ENCODE measurements around the gene ZNF438. TPM values are rescaled to one million over a fixed set of nuclear protein-coding genes. Genes with fewer than 3 reads are reported as not detected.

The ZNF438 gene
- total and polyA plus RNA-seq, 7 donors, result 12.3 to 27.9 (median 20.7) TPM

- no peaks in the 10 kb centered on the region for H3K36me3 ChIP-seq (ENCODE audit: insufficient read depth in 1 of 2, low read depth in 1 of 2)
- peaks cover 20% of the 10 kb centered on the region for H3K4me1 ChIP-seq
- TF ChIP-seq CTCF (IDR thresholded peaks at IDR 0.05), result no peak
- no peak for DNase-seq
- intact Hi-C loops (cut with DNase I), result no loop called here
- no peaks in the 10 kb centered on the region for H3K27me3 ChIP-seq (ENCODE audit: insufficient read depth in 3 of 3, low read length in 2 of 3)
- WGBS, 3 donors, result 64 to 82% (median 64%) methylated on average over 3 of the region's 3 CpGs
- H3K9me3 ChIP-seq, result peaks cover 1% of the 10 kb centered on the region
- no peak overlapping the region for H3K4me3 ChIP-seq
- peak overlapping the region; percentile 12 for H3K27ac ChIP-seq
- no peak for ATAC-seq
These were observed 31.4 kb downstream of the ZNF438 start for GRCh38 chr10:31000071-31000782.

GRCh38 chr10:30999070-30999712, 32.5 kb downstream of the ZNF438 start:
- peak; percentile 87 to 97 (median 94) for ATAC-seq
- TF ChIP-seq CTCF (IDR thresholded peaks at IDR 0.05), result no peak
- peak overlapping the region; percentile 52 for H3K4me3 ChIP-seq
- peaks cover 10% of the 10 kb centered on the region for H3K4me1 ChIP-seq
- 67 to 85% (median 80%) methylated on average over 3 of the region's 3 CpGs for WGBS, 3 donors
- H3K36me3 ChIP-seq (ENCODE audit: insufficient read depth in 1 of 2, low read depth in 1 of 2), result peaks cover 0 to 4% of the 10 kb centered on the region in 2 donors
- DNase-seq, result peak in 1 of 2 donors; percentile 48
- intact Hi-C loops (cut with DNase I), result no loop called here
- H3K27me3 ChIP-seq (ENCODE audit: insufficient read depth in 3 of 3, low read length in 2 of 3), result no peaks in the 10 kb centered on the region
- H3K9me3 ChIP-seq, result peaks cover 9% of the 10 kb centered on the region
- peak overlapping the region; percentile 12 for H3K27ac ChIP-seq

DNA sequence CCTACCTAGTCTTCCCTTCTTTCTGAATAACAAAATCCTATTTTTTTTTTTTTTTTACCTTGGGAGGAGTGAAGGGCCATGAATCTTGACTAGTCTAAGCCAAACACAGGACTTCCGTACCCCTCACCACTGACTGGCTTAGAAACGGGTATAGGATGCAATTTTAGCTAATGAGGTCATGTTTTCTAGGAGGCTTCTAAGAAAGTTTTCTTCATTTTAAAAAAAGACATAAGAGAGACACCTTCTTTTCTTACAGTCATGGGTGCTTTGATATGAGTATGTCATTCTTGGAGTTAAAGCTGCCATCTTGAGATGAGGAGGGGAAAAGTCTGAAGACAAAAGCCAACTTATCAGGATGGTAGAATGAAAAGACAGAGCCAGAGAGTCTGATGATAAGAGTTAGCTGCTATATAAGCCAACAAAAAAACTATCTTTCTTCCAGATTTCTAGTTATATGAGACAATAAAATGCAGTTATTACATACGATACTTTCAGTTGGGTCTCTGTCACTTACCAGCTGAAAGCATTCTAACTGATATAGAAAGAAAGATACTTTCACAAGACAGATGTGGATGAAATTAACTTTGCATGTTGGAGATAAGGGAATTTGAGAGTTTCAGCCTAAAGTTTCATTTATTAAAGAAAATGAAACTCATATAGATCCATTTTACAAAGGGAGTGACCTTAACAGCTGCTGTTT, 34.0 kb downstream of the ZNF438 start:
- DNase-seq (no peak), ATAC-seq (no peak)
- Histone ChIP-seq H3K4me1 (peaks cover 15% of the 10 kb centered on the region), H3K27me3 (ENCODE audit: insufficient read depth in 3 of 3, low read length in 2 of 3) (no peaks in the 10 kb centered on the region), H3K36me3 (ENCODE audit: insufficient read depth in 1 of 2, low read depth in 1 of 2) (peaks cover 0 to 4% of the 10 kb centered on the region in 2 donors), H3K9me3 (peaks cover 9% of the 10 kb centered on the region), H3K4me3 (peak overlapping the region; percentile 52), H3K27ac (no peak overlapping the region)
- 79 to 92% (median 83%) methylated on average over 3 of the region's 3 CpGs for WGBS, 3 donors
- no peak for TF ChIP-seq CTCF (IDR thresholded peaks at IDR 0.05)
- intact Hi-C loops (cut with DNase I), result no loop called here

DNA sequence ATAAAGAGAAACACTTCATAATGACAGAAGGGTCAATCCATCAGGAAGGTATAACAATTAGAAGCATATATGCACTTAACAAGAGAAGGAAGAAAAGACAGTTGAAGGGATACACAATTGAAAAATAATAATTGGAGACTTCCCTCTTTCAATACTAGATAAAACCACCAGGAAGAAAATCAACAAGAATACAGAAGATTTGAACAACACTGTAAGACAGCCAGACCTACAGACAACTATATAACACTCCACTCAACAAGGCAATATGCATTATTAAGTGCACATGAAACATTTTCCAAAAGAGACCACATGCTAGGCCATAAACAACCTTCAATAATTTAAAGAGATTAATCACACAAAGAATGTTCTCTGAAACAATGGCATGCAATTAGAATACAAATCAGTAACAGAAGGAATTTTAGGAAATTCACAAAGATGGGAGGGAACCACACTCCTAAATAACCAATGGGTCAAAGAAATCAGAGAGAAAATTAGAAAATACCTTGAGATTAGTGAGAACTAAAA, 35.1 kb downstream of the ZNF438 start:
- Histone ChIP-seq H3K4me3 (no peak overlapping the region), H3K27me3 (ENCODE audit: insufficient read depth in 3 of 3, low read length in 2 of 3) (no peaks in the 10 kb centered on the region), H3K27ac (no peak overlapping the region), H3K36me3 (ENCODE audit: insufficient read depth in 1 of 2, low read depth in 1 of 2) (peaks cover 0 to 4% of the 10 kb centered on the region in 2 donors), H3K9me3 (peaks cover 9% of the 10 kb centered on the region), H3K4me1 (peaks cover 16% of the 10 kb centered on the region)
- TF ChIP-seq CTCF (IDR thresholded peaks at IDR 0.05), result no peak
- DNase-seq (no peak), ATAC-seq (no peak)
- intact Hi-C loops (cut with DNase I), result no loop called here
